HG03342 (cell line): ENCODE results near the gene EIF4G1.

Source experiments
- ATAC-seq: cut with Tn5 transposase; IDR thresholded peaks from one replicate; pipeline ENCODE4 v1.9.1; 2021; ENCODE audit warnings: mild to moderate bottlenecking, moderate library complexity; ENCODE audit not compliant: unreplicated experiment

The EIF4G1 gene

DNA sequence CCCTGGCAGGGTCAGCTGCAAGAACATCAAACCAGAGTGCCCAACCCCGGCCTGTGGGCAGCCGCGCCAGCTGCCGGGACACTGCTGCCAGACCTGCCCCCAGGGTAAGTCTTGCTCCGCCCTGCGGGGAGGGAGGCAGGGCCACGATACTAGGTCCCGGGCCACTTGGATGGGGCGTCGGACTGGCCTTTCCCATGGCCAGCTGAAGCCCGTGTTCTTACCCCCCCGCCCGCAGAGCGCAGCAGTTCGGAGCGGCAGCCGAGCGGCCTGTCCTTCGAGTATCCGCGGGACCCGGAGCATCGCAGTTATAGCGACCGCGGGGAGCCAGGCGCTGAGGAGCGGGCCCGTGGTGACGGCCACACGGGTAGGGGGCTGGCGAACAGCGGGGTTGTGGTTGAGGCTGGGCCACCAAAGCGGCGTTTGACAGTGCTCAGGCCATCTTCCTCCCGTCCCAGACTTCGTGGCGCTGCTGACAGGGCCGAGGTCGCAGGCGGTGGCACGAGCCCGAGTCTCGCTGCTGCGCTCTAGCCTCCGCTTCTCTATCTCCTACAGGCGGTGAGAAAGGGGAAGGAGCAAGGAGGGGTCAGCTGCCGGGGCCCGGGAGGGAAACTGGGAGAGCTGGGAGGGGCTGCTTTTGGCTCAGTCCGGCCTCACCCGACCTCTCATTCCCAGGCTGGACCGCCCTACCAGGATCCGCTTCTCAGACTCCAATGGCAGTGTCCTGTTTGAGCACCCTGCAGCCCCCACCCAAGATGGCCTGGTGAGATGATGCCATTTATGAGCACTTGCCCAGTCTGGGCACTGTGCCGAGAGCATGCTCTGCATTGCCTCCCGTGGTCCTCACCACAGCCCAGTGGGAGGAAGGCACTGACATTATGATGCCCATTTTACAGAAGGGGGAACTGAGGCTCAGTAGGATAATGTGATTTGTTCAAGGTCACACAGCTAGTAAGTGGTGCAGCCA, 67.1 kb downstream of the EIF4G1 start:
- ATAC-seq, result no peak

DNA sequence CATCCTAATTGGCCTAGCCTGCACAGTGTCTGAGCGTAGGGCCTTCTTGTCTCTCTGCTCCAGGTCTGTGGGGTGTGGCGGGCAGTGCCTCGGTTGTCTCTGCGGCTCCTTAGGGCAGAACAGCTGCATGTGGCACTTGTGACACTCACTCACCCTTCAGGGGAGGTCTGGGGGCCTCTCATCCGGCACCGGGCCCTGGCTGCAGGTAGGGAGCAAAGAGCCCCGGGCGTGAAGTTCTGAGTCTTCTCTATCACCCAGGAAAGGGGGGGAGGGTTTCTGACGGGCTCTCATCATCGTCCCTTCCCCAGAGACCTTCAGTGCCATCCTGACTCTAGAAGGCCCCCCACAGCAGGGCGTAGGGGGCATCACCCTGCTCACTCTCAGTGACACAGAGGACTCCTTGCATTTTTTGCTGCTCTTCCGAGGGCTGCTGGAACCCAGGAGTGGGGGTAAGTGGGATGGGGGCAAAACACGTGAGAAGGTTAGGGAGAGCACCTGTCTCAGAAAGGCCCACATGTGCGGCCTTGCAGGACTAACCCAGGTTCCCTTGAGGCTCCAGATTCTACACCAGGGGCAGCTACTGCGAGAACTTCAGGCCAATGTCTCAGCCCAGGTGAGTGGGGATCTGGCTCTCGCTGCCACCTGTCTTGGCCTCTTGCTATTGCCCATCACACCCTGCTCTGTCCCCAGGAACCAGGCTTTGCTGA, 68.1 kb downstream of the EIF4G1 start:
- ATAC-seq, result no peak

DNA sequence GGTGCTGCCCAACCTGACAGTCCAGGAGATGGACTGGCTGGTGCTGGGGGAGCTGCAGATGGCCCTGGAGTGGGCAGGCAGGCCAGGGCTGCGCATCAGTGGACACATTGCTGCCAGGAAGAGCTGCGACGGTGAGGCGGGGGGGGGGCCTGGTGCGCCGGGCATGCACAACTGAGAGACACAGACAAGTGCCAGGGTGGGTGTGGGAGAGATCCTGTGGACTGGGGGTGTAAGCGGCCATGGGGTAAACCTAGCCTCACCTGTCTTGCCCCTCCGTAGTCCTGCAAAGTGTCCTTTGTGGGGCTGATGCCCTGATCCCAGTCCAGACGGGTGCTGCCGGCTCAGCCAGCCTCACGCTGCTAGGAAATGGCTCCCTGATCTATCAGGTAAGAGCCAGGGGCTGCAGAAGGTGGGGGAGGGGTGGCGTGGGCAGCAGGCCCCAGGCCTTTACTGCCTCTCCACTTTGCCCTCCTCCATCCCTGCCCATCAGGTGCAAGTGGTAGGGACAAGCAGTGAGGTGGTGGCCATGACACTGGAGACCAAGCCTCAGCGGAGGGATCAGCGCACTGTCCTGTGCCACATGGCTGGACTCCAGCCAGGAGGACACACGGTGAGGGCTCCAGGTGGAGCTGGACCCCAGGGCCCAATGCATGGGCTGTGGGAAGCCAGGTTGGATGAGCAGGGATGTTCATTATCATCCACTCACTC, 68.8 kb downstream of the EIF4G1 start:
- ATAC-seq, result no peak

DNA sequence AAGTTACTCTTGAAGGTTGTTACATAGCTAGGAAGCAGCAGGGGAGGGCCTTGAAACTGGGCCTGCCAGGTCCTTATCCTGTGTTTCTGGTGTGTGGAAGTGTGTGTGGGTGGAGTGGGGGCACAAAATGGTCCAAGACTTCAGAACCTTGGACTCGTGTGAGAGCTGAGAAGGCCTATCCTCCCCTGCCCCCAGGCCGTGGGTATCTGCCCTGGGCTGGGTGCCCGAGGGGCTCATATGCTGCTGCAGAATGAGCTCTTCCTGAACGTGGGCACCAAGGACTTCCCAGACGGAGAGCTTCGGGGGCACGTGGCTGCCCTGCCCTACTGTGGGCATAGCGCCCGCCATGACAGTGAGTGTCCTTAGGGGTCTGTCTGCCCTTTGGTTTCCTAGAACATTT, 69.9 kb downstream of the EIF4G1 start:
- ATAC-seq, result no peak
